Prostate gland (tissue), 2 donors: ENCODE measurements around the gene RPTOR. TPM values are rescaled to one million over a fixed set of nuclear protein-coding genes. Genes with fewer than 3 reads are reported as not detected.
"Not testable (repeated sequence)": the region's sequence is repeated elsewhere in the genome, so short reads cannot be mapped to it uniquely, and the experiment has no call there.

Experiments
- DNase-seq: peaks from one replicate; pipeline ENCODE4 v3.0.0-alpha.2; 2019; ENCODE audit warnings: low spot score
- H3K27ac ChIP-seq, 2 donors: fragments of 200-600 bp; sonication (generic); 2 replicates each; pipeline ENCODE4 v1.5.1; 2017 to 2019
- H3K27me3 ChIP-seq: fragments of 200-600 bp; sonication (generic); replicated peaks from 2 replicates; pipeline ENCODE4 v1.5.1; 2019; ENCODE audit not compliant: insufficient read depth
- H3K36me3 ChIP-seq, 2 donors: fragments of 200-600 bp; sonication (generic); 1 replicate in 1 of 2; 2 replicates in 1 of 2; pipeline versions ENCODE4 v1.5.1 to v1.8.1; 2017 to 2019
- H3K4me1 ChIP-seq: fragments of 200-600 bp; sonication (generic); replicated peaks from 2 replicates; pipeline ENCODE4 v1.5.1; 2019
- H3K4me3 ChIP-seq, 2 donors: fragments of 200-600 bp; sonication (generic); 2 replicates each; pipeline ENCODE4 v1.5.1; 2017 to 2019
- H3K9me3 ChIP-seq: fragments of 200-600 bp; sonication (generic); 2 replicates; pipeline ENCODE4 v1.5.1; 2017
- POLR2A ChIP-seq: fragments of 450-650 bp; IDR thresholded peaks from one replicate; pipeline ENCODE4 v1.6.1; 2016; ENCODE audit warnings: antibody characterized with exemption, mild to moderate bottlenecking
- POLR2AphosphoS5 ChIP-seq: sonication (generic); formaldehyde crosslinking; IDR thresholded peaks from one replicate; pipeline ENCODE4 v1.6.1; 2017; ENCODE audit warnings: antibody characterized with exemption
- WGBS: methylation state at CpG from one replicate; pipeline ENCODE4 v1.1.5; 2018; 5-methylcytosine and 5-hydroxymethylcytosine counted together
- intact Hi-C: fragments of 100-400 bp; cut with DNase I; formaldehyde crosslinking; loops from one replicate; pipeline ENCODE4 v1.14.2; 2022
- total RNA-seq, 2 donors: library from RNA; depleted of rRNA; stranded (reverse); fragments of >200 nt; gene quantifications; one replicate each; pipeline ENCODE4 v1.1.0, GENCODE V29; 2016
- TF ChIP-seq, protein P1 (sequence below), 4 experiments: fragments of 200-600 bp in 2 of 4; fragments of 450-650 bp in 2 of 4; sonication (generic) in 2 of 4; IDR thresholded peaks; 1 replicate in 3 of 4; 2 replicates in 1 of 4; pipeline ENCODE4 v1.5.1; 2016 to 2019; ENCODE audit warnings: antibody characterized with exemption in 4 of 4, mild to moderate bottlenecking in 2 of 4, moderate library complexity in 2 of 4

RPTOR gene
- total RNA-seq, 2 donors from 2014 or later, result 30.3 to 62.5 TPM

DNA sequence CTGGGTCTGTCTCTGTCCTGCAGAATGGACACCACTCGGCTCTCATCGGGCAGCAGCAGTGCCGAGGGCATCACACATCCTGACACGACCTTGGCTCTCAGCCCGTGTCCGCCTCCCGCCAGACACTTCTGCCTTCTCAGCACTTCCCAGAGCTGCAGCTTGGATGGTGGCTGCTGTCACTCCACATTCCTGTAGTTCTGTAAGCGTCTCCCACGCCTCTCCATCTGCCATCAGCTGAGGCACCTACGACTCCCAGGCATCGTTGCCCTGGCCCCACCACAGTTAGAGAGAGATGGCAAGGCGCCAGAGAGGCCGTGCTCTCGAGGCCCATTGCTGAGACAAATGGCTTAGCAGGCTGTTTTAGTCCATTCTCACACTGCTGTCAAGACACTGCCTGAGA lies 251.1 kb downstream of the RPTOR start:
- Histone ChIP-seq H3K4me3 (no peak overlapping the region), H3K9me3 (no peaks in the 10 kb centered on the region), H3K36me3 (no peaks in the 10 kb centered on the region), H3K4me1 (no peaks in the 10 kb centered on the region), H3K27me3 (no peaks in the 10 kb centered on the region), H3K27ac (no peak overlapping the region)
- TF ChIP-seq, protein P1, sequence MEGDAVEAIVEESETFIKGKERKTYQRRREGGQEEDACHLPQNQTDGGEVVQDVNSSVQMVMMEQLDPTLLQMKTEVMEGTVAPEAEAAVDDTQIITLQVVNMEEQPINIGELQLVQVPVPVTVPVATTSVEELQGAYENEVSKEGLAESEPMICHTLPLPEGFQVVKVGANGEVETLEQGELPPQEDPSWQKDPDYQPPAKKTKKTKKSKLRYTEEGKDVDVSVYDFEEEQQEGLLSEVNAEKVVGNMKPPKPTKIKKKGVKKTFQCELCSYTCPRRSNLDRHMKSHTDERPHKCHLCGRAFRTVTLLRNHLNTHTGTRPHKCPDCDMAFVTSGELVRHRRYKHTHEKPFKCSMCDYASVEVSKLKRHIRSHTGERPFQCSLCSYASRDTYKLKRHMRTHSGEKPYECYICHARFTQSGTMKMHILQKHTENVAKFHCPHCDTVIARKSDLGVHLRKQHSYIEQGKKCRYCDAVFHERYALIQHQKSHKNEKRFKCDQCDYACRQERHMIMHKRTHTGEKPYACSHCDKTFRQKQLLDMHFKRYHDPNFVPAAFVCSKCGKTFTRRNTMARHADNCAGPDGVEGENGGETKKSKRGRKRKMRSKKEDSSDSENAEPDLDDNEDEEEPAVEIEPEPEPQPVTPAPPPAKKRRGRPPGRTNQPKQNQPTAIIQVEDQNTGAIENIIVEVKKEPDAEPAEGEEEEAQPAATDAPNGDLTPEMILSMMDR (IDR thresholded peaks at IDR 0.05), result no peak
- TF ChIP-seq POLR2A, result no peak
- no peak for TF ChIP-seq POLR2AphosphoS5
- intact Hi-C loops, result no loop called here
- DNase-seq, result no peak
- 59% methylated on average over 14 of the region's 14 CpGs for WGBS

DNA sequence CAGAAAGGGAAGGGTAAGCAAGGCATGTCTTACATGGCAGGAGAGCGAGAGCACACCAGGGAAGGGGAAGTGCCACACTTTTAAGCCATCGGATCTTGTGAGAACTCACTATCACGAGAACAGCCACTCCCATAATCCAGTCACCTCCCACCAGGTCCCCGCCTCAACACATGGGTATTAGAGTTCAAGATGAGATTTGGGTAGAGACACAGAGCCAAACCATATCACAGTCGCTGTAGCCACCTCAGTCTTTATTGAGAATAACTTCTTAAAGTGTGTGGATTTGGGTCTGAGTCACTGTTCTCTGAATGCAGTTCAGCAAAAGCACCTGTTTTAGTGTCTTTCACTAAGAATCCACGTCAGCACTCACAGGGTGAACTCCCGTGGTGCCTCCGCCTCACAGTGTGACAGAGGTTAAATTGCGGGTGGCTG lies 251.8 kb downstream of the RPTOR start:
- Histone ChIP-seq H3K27ac (no peak overlapping the region), H3K9me3 (no peaks in the 10 kb centered on the region), H3K27me3 (no peaks in the 10 kb centered on the region), H3K36me3 (no peaks in the 10 kb centered on the region), H3K4me1 (no peaks in the 10 kb centered on the region), H3K4me3 (no peak overlapping the region)
- intact Hi-C loops, result no loop called here
- TF ChIP-seq, protein P1 (IDR thresholded peaks at IDR 0.05), result no peak
- no peak for TF ChIP-seq POLR2A
- TF ChIP-seq POLR2AphosphoS5, result no peak
- no peak for DNase-seq
- WGBS, result 96% methylated on average over 9 of the region's 9 CpGs

DNA sequence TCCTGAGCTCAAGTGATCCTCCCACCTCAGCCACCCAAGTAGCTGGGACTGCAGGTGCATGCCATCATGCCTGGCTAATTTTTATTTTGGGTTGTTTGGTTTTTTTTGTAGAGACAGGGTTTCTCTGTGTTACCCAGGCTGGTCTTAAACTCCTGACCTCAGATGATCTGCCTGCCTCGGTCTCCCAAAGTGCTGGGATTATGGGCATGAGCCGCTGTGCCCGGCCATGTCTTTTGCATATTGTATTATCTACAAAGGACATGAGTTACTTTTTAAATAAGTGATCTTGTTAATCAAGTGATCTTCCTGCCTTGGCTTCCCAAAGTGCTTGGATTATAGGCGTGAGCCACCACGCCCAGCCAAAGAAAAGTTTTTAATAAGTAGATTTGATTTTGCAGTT lies 252.6 kb downstream of the RPTOR start:
- H3K4me1 ChIP-seq, H3K9me3 ChIP-seq, H3K27me3 ChIP-seq, H3K4me3 ChIP-seq, H3K36me3 ChIP-seq, DNase-seq, intact Hi-C loops, H3K27ac ChIP-seq: not testable (repeated sequence)
- 96% methylated on average over 5 of the region's 5 CpGs for WGBS

DNA sequence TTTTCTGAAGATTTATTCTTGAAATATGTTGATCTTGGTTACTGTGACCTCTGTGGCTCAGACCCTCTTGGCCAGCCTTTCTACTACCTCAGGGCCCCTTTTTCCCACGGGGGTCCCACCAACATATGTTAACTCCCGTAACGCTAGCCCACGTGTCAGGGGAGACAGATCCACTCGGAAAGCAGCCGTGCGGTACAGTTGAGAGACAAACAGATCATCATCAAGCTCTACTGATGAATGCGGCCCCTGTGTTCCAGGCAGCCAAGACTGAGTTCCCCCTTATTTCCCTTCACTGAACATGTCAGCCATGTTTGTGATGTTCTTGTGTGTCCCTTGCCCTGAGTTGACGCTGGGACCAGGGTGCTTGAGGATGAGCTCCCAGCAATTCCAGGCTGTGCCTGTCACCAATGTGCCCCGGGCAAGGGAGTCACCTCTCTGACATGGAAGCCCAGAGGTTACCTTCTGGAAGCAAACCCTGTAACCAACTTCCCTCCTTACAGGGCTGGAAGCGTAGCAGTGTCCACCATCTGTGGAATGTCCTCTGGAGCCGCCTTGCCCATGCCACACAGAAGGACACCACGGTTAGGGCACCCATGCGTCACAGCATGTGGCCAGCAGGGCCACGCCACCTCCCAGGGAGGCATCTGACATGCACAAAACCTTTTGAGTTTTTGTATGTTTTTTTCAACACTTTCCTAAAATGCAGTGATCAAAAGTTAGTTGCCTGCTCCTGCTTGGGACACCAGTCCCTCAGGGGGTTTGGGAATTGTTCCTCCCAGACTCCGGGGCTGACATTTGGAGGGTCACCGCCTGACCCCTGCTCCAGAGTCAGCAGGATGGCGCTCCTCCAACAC lies 253.3 kb downstream of the RPTOR start:
- no peak for DNase-seq
- Histone ChIP-seq H3K4me1 (no peaks in the 10 kb centered on the region), H3K36me3 (no peaks in the 10 kb centered on the region), H3K27me3 (no peaks in the 10 kb centered on the region), H3K4me3 (no peak overlapping the region), H3K27ac (no peak overlapping the region), H3K9me3 (no peaks in the 10 kb centered on the region)
- 94% methylated on average over 18 of the region's 18 CpGs for WGBS
- intact Hi-C loops, result no loop called here
- TF ChIP-seq POLR2AphosphoS5, result no peak
- TF ChIP-seq, protein P1 (IDR thresholded peaks at IDR 0.05), result no peak
- no peak for TF ChIP-seq POLR2A

DNA sequence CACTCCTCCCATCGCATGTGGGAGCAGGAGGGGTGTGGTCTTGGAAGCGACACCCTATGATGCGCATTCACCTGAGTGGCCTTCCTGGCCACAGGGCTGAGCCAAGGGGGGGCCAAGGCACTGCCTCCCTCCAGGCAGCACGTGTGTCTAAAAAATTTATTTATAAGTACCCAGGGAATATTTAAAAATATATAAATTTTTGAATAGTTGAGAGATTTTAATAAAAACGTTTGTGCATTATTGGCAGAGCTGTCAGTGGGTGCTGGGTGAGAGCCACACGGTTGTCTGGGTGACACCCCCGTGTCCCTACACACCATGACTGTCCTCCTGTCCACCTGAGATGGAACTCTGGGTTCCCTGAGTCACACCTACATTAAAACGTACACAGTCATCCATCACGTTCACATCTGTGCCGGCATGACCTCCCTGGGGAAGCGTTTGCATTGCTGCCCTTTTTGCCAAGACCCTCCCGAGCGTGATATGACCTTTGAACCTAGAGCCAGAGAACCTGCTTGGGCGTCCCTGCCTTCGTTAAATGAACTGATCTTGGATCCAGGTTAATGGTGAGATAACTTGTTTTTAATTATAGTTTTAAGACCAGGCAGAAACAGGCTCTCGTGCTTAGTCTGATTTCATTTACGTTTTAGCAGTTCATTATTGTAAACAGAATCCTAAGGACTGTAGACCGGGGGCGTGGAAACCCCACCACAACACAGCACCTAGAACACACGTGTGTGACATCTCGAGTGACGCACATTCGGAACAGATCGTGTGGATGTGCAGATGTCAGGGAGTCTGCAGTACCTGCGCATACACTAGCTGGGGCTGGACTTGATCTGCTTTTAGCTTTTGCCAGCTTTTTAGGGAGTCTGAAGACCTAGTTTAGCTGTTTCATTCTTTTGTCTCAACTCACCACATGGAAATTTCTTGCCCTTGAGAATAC lies 254.2 kb downstream of the RPTOR start:
- no peak for TF ChIP-seq POLR2A
- TF ChIP-seq POLR2AphosphoS5, result no peak
- TF ChIP-seq, protein P1 (IDR thresholded peaks at IDR 0.05), result no peak
- H3K36me3 ChIP-seq, result no peaks in the 10 kb centered on the region
- H3K27ac ChIP-seq, result no peak overlapping the region
- no peaks in the 10 kb centered on the region for H3K9me3 ChIP-seq
- WGBS, result 88% methylated on average over 25 of the region's 25 CpGs
- no peak overlapping the region for H3K4me3 ChIP-seq
- intact Hi-C loops, result no loop called here
- no peaks in the 10 kb centered on the region for H3K27me3 ChIP-seq
- H3K4me1 ChIP-seq, result no peaks in the 10 kb centered on the region
- no peak for DNase-seq
